Stimulated activated CD8-positive, alpha-beta memory T cell treated with anti-CD3 and anti-CD28 coated beads, Interleukin-12 subunit alpha, Interleukin-12 subunit beta, amount 100 ng/mL, for 4 hours (primary cell): ENCODE data around the gene WEE1.
"Not testable (repeated sequence)": the region's sequence is repeated elsewhere in the genome, so short reads cannot be mapped to it uniquely, and the experiment has no call there.

Source experiments
- DNase-seq: peaks from one replicate; pipeline ENCODE4 v3.0.0-alpha.2; 2020; ENCODE audit warnings: low read depth

The WEE1 gene

DNA sequence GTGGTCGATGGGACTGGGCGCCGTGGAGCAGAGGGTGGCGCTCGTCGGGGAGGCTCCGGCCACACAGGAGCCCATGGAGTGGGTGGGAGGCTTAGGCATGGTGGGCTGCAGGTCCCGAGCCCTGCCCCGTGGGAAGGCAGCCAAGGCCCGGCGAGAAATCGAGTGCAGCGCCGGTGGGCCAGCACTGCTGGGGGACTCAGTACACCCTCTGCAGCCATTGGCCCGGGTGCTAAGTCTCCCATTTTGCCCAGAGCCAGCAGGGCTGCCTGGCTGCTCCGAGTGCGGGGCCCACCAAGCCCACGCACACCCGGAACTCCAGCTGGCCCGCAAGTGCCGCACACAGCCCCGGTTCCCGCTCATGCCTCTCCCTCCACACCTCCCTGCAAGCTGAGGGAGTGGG, 49.6 kb downstream of the WEE1 start:
- DNase-seq = not testable (repeated sequence)

DNA sequence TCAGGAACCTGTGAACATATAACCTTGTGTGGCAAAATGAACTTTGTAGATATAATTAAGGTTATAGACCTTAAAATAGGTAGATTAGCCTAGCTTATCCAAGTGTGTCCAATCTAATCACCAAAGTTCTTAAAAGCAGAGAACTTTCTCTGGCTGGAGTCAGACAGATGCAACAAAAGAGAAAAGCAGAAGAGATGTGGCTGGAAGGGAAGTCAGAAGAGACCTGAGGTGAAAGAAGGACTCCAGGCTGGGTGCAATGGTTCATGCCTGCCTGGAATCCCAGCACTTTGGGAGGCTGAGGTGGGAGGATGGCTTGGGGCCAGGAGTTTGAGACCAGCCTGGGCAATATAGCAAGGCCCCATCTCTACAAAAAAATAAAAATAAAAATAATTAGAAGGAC, 51.0 kb downstream of the WEE1 start:
- no peak for DNase-seq

DNA sequence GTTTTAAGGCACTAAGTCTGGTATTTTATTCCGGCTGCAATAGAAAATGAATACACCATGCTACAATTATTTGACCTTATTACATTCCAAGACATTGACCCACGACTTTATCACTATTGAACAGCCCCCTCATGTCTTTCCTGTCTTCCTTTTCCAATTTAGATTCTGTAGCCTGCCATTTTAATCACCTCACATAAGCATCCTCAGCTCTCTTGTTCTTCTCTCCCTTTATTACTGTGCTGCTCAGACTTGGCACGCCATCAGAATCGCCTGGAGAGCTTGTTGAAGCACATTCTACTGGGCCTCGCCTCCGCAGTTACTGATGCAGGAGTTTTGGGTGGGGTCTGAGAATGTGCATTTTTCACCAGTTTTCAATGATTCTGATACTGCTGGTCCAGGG, 51.7 kb downstream of the WEE1 start:
- DNase-seq = no peak

DNA sequence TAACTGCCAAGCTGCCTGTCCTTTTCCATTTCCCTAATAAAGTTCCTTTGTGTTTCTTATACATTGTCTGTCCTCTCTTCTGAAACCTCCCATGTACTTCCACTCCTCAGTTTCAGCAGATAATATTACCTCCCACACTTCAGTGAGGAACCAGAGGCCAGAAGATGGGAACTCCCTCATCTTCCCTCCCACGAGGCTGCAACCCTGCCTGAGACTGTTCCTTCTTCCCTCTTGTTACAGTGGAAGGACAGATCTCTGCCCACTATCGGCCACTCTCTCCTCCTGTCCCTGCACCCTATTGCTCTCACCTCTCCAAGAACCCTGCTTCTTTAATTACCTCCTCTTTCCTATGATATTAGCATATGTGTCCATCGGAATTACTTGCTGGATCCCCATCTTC, 52.3 kb downstream of the WEE1 start:
- DNase-seq = no peak

DNA sequence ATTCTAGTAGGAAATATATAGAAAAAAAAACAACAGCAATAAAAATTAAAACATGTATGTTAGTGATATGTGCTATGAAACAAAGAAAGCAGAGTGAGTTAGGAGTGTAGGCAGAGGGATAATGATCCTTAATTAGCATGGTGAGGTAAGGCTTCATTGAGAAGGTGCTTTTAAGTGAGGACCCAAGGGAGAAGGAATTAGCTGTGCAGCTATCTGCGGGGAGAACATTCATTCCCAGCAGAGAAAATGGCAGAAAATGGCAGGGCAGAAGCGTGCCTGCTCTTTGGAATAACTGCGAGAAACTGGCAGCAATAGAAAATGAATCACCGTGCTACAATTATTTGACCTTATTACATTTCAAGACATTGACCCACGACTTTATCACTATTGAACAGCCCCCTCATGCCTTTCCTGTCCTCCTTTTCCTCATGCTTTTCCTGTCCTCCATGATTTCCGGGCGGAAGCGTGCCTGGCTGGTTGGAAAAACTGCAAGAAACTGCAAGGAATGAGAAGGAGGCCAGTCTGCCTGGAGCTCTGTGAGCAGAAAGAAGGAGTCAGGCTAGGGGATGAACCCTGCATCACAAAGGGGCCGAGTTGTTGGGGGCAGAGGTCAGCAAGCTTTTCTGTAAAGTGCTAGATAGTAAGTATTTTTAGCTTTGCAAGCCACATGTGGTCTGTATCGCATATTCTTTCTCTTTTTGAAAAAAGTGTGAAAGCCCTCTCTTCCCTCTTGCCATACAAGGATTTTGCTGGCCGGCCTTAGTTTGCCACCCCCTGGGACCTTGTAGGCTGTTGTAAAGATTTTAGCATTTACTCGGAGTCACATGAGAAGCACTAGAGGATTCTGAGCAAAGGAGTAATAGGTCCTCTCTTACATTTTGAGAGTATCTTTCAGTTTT, 53.3 kb downstream of the WEE1 start:
- DNase-seq = no peak

DNA sequence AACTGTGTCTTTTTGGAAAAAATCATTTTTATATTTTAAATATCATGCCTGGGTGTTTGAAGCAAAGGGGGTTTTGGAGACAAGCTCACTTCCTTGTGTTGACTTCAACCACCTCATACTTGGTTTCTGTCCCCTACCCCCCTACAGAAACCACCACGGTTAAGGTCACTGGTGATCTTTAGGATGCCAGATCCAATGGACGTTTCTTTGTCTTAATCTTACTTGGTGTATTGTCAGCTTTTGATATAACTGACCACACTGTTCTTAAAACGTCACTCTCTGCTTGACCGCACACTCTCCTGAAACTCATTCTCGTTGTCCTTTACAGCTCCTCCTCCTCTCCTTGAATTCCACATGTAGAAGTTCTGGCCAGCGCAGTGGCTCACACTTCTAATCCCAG, 55.6 kb downstream of the WEE1 start:
- no peak for DNase-seq

DNA sequence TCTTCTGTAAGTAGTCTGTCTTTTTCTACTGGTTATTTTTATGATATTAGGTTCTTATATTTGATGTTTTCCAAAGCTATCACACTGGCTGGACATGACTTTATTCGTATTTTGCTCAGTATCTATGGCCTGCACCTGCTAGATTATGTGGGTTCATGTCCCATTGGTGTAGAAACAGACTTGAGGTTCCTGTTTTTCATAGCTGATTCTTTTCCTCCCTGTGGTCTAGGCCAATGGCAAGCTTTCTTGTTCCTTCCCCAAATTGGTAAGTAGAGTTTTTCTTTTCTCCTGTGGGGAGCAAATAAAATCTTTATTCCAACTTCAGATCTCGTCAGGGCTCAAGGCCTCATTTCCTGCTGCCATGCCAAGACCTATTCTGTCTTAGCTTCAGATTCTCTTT, 60.2 kb downstream of the WEE1 start:
- DNase-seq = no peak

DNA sequence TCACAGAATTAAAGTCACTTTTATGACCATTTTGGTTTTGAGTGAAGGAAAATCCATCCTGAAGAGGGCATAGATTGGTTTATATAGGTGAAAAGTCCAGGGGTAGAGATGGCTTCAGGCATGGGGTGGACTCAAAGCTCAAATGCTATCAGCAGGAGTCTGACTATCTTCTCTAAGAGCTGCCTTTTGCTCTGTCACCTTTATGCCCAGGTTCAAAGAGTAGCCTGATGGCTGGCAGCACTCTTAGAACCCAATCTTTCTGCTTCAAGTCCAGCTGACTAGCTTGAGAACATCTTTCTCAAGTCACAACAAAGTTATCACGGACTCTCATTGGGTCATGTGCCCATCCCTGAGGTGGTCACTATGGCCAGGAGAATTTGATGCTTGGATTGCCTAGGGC, 63.2 kb downstream of the WEE1 start:
- DNase-seq = no peak

DNA sequence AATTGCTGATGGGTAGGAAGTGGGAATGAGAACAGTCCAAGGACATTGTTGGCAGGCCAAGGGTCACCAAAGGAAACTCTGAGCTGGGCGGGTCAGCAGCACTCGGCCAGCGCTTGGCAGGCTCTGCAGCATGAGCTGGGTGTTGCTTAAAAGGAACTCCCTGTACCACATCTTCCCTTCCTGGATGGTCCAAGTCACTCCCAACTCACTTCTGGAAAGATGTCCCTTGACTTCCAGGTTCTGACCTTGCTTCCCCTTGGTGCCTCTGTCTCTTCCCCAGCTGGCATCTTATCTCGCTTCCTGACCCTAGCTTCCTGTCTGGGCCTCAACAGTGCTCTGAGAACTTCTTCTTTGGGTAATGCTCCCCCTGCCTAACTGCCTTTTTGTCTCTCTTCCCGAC, 65.6 kb downstream of the WEE1 start:
- DNase-seq = no peak
